NAMALWA (cell line): ENCODE results near the gene STK11.

ENCODE experiments used
- DNase-seq: peaks from one replicate; pipeline ENCODE4 v3.0.0-alpha.2; 2015; ENCODE audit warnings: low spot score

Gene STK11

DNA sequence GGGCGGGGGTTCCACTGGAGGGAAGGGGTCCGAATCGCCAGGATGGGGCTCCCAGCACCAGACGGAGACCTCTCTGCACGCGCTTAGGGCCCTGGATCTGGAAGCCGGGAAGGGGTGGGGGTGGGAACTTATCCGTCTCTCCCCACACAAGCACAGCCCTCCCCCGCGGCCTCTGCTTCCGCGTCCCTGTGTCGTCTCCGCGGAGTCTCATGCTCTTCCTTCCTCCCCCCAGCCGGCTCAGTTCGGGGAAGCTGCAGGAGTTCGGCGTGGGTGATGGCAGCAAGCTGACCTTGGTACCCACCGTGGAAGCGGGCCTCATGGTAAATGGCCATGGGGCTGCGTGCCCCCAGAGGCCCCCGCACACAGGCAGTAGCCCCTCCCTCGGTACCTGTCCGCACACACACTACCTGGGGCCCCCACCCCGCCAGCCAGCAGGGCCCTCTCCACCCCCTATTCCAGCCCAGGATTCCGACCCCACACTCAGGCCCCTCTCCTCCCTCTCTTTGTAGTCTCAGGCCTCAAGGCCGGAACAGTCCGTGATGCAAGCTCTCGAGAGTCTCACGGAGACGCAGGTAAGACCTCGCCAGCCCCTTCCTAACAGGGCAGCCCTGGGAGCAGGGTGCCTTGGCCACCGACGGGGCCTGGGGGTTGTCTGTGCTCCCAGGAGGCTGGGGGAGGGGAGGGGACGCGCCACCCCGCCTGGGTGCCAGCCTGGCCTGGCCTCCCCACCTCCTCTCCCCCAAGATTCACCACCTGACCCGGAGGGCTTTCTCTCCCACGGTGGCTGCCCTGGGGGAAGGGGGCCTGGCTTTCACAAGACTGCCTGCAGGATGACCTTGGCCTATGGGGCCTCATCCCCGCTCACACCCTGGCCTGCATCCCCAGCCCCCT, 46.0 kb downstream of the STK11 start:
- peak; percentile 73 for DNase-seq

DNA sequence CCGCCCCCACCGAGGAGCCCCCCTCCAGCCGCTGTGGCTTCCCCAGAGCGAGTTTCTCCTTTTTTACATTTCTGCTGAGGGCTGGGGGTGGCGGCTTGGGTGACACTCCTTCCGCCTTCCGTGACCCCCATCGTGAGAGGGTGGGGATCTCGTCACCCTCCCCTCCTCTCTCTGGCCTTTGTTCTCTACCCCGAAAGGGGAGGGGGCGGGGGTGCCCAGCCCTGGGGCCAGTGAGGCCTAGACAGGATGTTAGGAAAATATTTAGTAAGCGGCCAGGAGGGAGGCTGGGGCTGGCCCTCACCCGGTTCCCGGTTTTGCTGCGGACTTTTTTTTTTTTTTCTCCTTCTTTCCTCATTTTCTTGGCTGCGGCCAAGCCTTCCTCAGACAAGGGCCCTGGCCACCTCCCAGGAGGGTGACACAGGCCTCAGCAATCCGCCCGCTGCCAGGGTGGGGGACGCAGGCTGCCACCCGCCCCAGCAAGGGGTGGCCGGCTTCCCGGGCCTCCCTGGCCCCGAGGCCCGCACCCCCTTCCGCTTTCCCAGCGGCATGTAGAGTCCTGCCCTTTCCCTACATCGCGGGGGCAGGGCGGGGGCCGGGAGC, 46.7 kb downstream of the STK11 start:
- DNase-seq = no peak

DNA sequence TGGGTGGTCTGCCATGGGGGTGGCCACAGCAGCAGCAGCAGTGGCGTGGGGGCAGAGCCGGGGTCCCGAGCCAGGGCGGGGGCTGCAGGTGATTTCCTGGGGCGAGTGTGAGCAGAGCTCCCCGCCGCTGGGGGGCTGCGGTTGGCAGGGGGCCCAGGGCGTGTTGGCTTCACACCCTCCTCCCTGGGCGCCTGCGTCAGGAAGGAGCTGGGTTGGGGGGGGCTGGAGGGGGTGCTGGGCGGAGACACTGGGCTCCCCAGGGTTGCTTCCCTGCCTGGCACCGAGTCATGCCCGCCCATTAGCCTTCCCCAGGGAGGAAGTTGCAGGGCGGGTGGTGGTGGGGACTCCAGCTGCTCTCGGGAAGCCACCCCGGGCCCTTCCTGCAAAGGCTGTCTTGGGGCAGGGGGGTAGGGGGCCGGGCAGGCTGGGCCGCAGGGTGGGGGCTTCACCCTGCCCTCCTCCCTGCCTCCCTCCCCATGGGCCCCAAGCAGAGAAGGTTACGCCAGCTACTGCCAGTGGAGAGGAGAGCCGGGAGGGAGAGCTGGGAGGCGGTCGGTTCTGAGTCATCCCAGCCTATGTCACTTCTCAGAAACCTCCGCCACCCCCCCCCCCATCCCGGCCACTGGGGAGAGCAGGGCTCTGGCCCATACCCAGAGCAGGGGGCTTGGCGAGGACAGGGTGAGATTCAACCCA, 47.4 kb downstream of the STK11 start:
- peak; percentile 73 for DNase-seq

DNA sequence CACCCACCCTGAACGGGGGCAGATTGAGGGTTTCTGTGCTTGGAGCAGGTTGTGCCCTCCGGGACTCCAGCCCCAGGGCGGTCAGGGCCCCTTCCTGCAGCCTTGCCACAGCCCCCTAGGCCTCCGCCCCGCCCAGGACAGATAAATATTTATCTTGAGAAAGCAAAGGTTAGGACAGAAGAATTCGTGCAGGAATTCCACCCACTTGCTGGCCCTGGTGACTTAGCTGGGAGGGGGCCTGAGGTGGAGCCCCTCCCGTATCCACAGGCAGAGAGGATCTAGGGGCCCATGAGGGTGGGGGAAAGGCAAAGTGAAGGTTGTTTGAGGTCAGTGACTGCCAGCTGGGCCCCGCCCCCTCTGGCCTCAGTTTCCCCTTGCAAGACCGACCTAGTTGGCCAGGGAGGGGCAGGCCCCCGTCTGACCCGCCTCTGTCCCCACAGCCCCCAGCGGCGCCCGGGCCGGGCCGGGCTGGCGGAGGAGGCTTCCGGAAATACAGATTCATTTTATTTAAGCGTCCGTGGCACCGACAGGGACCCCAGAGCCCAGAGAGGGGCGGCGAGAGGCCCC, 48.0 kb downstream of the STK11 start:
- no peak for DNase-seq

DNA sequence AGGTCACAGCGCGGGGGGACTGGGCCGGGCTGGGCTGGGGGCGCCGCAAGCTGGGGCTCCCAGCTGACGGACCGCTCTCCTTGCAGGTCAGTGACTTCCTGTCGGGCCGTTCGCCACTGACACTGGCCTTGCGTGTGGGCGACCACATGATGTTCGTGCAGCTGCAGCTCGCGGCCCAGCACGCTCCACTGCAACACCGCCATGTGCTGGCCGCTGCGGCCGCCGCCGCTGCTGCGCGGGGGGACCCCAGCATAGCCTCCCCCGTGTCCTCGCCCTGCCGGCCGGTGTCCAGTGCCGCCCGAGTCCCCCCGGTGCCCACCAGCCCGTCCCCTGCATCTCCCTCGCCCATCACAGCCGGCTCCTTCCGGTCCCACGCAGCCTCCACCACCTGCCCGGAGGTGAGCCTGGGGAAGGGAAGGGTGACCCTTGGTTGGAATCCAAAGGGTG, 48.5 kb downstream of the STK11 start:
- DNase-seq = no peak

DNA sequence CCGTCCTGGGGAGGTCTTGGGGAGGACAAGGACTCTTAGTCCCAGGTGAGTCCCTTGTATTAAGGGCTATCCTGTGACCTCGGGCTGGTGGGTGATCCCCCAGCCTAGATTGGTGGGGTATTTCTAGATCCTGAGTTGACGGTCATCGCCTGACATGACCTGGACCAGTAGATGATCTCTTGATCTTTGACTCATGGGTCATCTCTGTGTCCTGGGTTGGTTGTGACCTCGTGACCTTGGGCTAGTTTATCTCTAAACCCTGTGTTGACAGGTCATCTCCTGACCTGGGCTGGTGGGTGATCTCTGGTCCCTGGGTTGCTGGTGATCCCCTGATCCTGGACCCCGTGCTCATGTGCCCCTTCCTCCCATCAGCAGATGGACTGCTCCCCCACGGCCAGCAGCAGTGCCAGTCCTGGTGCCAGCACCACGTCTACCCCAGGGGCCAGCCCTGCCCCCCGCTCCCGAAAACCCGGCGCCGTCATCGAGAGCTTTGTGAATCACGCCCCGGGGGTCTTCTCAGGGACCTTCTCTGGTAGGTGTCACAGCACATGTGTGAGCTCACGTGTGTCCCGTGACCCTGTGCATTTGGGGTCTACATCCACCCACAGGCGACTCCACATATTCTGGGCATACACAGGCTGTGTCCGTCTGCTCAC, 49.1 kb downstream of the STK11 start:
- no peak for DNase-seq

DNA sequence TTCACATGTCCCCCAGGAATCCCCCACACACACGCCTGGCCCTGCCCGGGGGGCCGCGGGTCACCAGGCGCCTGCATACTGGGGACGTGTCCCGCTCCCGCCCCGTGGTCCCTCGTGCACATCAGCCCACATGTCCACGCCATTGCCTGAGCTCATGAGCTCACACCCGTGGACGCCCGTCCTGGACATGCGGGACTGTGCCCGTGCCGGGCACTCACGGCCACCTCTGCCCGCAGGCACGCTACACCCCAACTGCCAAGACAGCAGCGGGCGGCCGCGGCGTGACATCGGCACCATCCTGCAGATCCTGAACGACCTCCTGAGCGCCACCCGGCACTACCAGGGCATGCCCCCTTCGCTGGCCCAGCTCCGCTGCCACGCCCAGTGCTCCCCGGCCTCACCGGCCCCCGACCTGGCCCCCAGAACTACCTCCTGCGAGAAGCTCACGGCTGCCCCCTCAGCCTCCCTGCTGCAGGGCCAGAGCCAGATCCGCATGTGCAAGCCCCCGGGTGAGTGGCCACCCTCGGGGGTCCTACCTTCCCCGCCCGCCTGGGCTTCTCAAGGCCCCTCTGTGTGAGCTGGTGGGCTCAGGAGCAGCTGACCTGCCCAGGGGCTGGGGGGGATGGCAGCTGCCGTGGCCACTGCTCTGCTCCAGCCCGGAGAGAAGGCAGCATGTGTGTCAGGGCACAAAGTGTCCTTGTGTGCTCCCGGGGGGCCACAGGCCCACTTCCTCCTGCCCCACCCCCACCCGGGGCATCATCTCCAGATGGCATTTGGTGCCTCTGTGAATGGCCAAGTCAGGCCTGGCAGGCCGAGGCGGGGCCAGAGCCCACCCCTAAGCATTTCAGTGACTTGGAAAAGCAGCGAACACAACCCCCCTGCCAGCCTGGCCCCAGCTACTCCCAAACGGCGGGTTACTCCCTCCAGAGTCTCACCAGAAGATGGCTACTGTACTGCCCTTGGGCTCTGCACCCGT, 49.9 kb downstream of the STK11 start:
- DNase-seq = no peak

DNA sequence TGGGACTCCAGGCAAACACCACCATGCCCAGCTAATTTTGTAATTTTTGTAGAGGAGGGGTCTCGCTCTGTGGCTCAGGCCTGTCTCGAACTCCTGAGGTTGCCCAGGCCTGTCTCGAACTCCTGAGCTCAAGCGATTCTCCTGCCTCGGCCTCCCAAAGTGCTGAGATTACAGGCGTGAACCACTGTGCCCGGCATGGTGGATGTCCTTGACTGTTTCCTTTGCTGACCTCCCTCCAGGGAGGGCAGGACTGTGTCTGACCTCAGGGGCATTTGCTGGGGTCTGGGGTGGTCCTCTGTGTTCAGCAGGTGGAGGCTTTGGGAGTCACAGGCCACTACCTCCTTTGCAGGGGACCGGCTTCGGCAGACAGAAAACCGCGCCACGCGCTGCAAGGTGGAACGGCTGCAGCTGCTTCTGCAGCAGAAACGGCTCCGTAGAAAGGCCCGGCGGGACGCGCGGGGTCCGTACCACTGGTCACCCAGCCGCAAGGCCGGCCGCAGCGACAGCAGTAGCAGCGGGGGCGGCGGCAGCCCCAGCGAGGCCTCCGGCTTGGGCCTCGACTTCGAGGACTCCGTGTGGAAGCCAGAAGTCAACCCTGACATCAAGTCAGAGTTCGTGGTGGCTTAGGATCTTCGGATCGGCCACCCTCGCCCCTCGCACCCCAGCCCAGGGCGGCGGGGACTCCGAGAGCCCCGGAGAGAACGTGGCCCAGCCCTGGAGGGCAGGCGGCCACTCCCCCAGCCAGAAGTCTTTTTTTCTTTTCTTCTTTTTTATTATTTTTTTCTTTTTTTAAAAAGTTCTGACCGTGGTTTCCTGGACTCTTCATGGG, 51.3 kb downstream of the STK11 start:
- DNase-seq = no peak

DNA sequence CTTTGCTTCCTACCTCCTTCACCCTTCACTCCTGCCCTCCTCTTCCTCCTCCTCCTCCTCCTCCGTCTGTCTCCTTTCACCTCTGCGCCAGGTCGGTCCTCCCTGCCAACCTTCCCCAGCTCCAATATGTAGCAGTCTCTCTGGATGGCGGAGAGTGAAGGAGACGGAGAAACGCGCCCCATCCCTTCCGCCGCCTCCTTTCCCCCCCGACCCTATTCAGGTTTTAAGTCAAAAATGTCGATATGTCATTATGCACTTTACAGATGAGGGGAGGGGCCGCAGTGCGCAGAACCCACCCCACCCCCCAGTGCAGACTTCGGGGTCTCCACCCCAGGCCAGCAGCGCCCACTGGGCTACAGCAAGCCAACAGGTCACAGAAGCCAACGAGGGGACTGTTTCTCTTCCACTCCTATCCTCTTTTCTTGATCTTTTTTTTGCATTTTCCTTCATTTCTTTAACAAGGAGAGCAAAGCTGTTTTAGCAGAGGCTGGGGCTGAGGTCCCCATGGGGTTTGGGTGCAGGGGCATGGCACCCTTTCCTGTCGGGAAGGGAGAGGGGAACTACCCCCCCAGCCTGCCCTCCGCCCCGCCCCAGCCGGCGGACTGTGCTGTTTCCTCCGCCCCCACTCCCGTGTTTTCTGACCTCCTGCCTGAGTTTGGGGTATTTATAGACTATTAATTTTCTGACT, 52.0 kb downstream of the STK11 start:
- DNase-seq = no peak

DNA sequence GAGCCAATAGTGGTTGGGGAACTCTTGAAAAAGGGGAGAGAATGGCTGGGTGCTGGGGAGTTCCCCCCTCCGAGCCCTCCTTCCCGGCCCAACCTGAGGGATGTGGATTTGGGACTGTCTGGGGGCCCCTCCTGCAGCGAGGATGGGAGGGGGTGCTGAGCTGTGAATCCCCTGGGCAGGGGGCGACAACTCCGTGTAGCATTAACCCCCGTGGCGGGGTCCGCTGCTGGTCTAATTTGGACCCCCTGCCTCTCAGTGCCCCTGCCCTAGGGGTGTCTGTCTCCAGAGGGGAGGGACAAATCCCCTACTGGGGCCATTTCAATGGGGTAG, 52.5 kb downstream of the STK11 start:
- DNase-seq = no peak

DNA sequence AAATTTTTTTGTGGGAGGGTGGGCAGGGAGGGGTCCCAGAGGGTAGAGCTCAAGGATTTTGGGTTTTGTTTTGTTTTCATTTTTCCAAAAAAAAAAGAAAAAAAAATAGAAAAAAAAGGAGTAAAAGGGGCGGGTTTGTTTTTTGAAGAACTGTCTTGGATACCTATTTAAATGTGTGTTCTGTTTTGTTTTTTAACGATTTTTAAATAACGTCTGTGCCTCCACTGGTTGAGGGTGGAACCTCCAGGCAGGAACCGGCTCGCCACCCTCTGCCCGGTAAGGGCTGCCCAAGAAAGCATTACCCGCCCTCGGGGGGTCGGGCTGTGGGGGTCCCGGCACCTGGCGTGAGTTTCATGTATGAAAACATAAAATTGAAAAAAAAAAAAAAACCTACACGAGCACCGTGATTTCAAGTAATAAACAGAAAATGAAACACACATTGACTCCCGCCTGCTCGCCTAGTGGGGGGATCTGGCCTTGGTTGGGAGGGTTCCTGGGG, 53.2 kb downstream of the STK11 start:
- DNase-seq = peak; percentile 84

DNA sequence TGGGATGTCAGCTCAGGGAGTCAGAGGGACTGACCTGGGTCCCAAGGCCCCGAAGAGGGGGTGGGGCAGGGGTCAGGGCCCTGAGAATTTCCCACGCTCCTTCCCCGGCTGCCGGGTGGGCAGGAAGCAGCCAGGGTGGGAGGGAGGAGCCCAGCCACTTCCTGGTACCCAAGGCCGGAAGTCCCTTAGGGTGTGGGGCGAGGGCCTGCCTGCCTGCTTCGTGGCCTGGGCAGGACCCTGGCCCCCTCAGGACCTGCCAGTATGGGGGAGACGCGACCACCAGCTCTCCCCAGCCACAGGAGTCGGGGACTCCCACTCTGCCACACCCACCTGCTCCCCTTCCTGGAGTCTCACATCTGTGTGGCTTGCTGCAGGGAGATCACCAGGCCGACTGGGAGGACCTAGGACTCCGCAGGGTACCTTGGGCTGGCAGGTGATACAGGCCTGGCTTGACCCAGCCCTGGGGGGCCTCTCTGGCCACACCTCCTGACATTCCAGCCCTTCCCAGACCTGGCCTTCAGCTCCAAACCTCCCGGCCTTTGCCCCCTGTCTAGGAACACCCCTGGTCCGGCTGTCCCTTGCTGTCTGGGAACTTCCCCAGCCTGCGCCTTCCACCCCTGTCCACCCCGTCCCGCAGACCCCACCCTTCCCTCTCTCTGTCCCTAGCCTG, 53.8 kb downstream of the STK11 start:
- DNase-seq = no peak

DNA sequence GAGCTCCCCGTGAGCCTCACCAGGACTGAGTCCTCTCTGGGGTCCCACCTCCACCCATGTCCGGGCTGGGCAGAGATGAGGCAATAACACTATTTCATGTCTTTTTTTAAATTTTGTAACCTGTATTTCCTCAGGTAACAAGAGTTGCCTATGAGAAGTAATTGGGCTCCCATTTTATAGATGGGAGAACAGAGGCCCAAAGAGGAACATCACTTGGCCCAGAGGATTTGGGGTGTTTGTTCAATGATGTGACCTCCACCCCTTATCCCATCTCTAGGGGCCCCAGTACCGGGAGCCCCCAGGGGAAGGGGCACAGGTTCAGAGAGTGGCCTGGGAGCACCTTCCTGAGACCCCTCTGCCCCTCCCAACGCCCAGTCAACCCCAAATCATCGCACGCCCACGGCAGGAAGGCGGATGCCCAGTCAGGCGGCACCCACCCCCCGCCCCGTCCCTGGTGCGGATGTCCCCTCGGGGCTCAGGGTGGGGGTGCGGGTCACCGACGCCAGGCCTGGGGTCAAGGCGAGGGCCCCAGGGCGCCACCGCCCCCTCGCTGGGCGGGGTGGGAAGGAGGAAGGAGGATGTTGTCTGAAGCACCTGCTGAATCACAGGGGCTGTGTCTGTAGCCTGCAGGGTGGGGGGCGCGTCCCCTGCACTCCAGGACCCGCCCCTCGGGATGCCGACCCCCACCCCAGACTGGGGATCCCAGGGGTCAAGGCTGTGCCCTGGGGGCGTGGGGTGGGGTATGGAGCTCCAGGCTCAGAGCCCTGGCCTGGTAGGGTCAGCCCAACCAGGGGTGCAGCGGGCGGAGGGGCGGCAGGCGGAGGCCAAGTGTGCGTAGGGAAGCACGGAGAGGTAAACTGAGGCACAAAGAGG, 54.5 kb downstream of the STK11 start:
- peak; percentile 75 for DNase-seq

DNA sequence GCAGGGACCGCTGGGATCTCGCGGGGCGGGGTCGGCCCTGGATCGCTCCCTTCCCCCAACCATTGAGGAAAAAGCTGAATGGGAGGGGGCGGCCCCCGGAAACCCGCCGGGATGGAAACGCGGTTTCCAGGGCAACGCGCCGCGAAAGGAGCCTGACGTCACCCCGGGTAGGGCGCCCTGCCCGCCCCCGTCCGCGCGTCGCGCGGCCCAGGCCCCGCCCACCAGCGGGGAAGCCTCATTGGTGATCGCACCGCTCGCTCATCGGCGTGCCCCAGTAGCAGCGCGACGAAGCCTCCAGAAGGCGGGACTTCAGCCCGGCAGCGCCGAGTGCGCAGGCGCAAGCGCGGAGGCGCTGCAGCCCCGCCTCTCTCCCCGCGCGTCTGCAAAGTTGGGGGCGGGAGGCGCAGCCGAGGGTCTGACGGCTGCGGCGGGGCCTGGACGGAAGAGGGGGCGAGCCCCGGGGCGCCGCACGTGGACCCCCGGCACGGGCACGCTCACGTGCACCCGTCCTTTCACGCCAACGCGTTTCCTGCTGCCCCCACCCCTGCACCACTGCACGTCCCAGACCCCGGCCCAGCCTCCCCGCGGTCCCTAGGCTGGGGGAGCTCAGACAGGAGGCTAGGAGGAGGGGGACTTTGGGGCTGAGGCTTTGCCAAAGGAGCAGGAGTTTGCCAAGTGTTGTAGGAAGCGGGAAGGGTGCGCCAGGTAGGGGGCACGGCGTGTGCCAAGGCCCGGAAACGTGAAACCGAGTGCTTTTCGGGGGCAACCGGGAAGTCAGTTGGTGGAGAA, 55.4 kb downstream of the STK11 start:
- peak; percentile 98 for DNase-seq

DNA sequence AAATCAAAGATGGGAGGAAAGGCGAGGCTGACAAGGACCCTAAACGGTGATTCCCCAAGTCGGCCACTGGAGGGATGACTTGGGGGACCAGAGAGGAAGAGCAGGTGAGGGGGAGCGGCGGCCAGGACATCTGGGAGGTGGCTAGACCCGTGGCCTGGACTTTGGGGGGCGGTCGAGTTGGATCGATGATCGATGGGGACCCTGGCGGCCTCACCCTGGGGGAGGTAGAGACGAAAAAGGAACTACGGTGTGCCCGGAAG, 55.9 kb downstream of the STK11 start:
- peak; percentile 82 for DNase-seq

DNA sequence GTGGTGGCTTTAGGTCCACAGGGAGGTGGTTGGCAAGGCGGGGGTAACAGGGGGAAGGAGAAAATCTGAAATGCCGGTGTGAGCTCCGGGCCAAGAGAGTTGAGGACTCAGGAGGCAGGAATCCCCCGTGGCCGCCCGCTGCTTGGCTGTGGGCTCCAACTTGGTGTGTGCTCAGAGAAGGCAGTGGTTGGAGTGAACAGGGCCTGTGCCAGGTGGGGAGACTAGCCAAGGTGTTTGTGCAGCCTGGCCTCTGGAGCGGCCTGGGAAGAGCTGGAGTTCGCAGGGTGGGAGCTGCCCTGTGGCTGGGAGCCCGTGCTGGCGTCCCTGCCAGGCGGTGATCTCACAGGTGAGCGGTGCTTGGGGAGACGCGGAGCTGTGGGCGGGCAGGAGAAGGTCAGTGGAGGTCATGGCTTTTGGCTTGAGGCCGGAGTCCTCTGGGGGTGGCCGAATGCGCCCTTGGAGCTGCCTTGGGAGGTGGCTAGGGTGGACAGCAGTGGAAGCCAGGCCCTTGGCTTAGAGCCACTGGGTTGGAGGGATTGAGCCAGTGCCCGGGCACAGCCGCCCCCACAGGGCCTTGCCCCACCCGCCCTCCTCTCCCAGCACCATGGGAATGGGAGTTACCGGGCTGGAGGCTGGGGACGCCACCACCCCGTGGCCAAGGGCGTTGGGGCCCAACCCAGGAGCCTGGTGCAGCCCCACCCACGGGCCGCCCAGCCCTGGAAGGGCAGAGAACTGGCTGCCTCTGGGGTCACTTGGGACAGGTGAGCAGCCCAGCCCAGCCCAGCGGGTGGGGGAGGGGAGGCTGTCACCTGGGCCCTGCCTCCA, 56.4 kb downstream of the STK11 start:
- peak; percentile 31 for DNase-seq
